22Rv1 (cell line): ENCODE measurements around the gene SUGP2.

Experiments
- CTCF ChIP-seq: fragments of 450-650 bp; IDR thresholded peaks from 2 replicates; pipeline ENCODE4 v1.5.1; 2017; ENCODE audit warnings: mild to moderate bottlenecking
- ZFX ChIP-seq: fragments of 450-650 bp; IDR thresholded peaks from 2 replicates; pipeline ENCODE4 v1.6.1; 2017; ENCODE audit warnings: antibody characterized with exemption, borderline replicate concordance

DNA sequence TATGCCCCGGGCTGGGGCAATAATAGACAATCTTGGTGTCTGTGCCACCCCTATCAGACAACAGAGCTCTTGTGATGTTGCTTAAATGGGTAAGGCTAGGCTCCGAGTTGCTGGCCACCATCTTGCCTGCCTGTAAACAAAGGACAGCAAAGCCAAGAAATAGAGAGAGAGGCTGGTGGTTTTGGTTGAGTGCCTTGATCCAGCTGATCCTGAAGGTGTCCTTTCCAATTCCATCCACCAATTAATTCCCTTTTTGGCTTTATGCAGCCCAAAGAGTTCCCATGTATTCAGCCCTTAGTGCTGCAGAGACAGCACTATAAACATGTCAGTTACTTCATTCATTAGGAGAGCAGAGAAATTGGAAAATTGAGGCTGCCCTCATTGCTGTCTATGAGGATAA, 50.6 kb downstream of the SUGP2 start:
- no peak for TF ChIP-seq CTCF
- TF ChIP-seq ZFX: no peak
